ENCODE results near the gene CIB4.

GRCh38 chr2:26654061-26654340 is 12.8 kb upstream of the CIB4 start:
- TF ChIP-seq CTCF (conservative IDR thresholded peaks at IDR 0.05) = no peak
- no peak for TF ChIP-seq EZH2 (IDR thresholded peaks at IDR 0.05; ENCODE audit: low read depth)

Measured in PC-9 (cell line).